MG63 (cell line): ENCODE results near the gene CIRBP. TPM values are rescaled to one million over a fixed set of nuclear protein-coding genes. Genes with fewer than 3 reads are reported as not detected.
A peak's percentile ranks its signal among the peaks of the same experiment; 100 is the strongest.
"Not testable (repeated sequence)": the region's sequence is repeated elsewhere in the genome, so short reads cannot be mapped to it uniquely, and the experiment has no call there.

Experiments
- DNase-seq: peaks from one replicate; pipeline ENCODE4 v3.0.0-alpha.2; 2020
- H3K27me3 ChIP-seq: fragments of 250-450 bp; sonication (Bioruptor Pico); 2 replicates; pipeline ENCODE4 v1.5.1; 2020; ENCODE audit warnings: mild to moderate bottlenecking, moderate library complexity
- H3K36me3 ChIP-seq: fragments of 250-450 bp; sonication (Bioruptor Pico); 2 replicates; pipeline ENCODE4 v1.5.1; 2020; ENCODE audit warnings: mild to moderate bottlenecking, moderate library complexity
- H3K4me3 ChIP-seq: fragments of 250-450 bp; sonication (Bioruptor Pico); 2 replicates; pipeline ENCODE4 v1.5.1; 2020; ENCODE audit warnings: mild to moderate bottlenecking, moderate library complexity
- H3K9me3 ChIP-seq: fragments of 250-450 bp; sonication (Bioruptor Pico); 2 replicates; pipeline ENCODE4 v1.5.1; 2020; ENCODE audit warnings: mild to moderate bottlenecking, moderate library complexity
- total RNA-seq: library from RNA; depleted of rRNA; stranded (reverse); fragments of >200 nt; shearing (Covaris generic); gene quantifications from 2 replicates; pipeline ENCODE4 v1.2.3, GENCODE V29; 2014; ENCODE audit warnings: low replicate concordance

The CIRBP gene
- total RNA-seq, 1 experiment from 2014 or later: 68.5 TPM

DNA sequence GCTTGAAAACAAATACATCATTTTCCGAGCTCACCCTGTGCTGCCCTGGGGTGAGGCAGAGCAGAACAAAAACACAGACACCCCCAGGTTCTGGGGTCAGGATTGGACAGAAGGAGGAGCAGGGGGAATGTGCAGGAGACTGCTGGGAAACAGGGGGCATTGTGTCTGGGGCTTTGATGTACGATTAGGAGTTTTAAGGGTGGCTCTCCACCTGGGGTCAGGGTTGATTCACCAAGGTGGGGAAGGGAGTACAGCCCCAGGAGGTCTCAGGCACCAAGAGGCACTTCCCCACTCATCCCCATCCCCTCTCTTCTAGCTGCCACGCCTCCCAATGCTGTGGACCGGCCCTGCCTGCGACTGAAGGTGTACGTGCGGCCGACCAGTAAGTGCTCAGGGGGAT lies 29.1 kb downstream of the CIRBP start:
- Histone ChIP-seq H3K27me3 (no peaks in the 10 kb centered on the region), H3K4me3 (no peak overlapping the region), H3K9me3 (no peaks in the 10 kb centered on the region), H3K36me3 (no peaks in the 10 kb centered on the region)
- DNase-seq: no peak

- Histone ChIP-seq H3K9me3 (no peaks in the 10 kb centered on the region), H3K36me3 (no peaks in the 10 kb centered on the region), H3K4me3 (no peak overlapping the region), H3K27me3 (no peaks in the 10 kb centered on the region)
- DNase-seq: no peak
Measured at GRCh38 chr19:1299801-1300200, 30.7 kb downstream of the CIRBP start.

GRCh38 chr19:1300744-1301490 lies 31.8 kb downstream of the CIRBP start:
- DNase-seq: no peak
- H3K9me3 ChIP-seq: no peaks in the 10 kb centered on the region
- no peaks in the 10 kb centered on the region for H3K27me3 ChIP-seq
- no peak overlapping the region for H3K4me3 ChIP-seq
- no peaks in the 10 kb centered on the region for H3K36me3 ChIP-seq

DNA sequence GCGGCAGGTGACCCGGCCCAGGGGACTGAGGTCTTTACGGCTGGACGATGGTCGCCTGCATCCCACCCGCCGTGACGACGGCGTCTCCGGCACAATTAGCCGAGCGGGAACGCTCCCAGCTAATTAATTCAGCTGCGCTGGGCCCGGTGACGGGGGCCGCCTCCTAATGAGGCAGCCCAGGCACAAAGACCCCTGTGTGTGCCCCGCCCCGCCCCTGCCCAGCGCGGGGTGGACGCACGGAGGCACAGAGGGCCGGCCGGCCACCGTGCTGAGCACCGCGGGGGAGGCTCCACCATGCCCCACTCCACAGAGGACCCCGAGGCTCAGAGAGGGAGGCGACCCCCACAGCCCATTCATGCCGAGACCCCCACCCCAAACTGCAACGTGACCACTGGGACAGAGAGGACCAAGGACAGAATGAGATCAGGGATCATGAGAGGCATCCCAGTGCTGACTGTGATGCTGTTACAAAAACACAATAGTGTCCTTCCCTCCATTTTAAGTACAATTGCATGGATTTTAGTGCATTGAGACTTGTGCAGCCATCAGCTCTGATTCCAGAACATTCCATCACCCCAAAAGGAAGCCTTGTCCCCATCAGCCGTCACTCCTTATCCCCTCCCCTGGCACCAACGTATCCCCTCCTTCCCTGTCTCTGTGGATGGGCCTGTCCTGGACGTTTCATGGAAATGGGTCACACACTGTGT lies 33.6 kb downstream of the CIRBP start:
- H3K9me3 ChIP-seq: no peaks in the 10 kb centered on the region
- H3K36me3 ChIP-seq: no peaks in the 10 kb centered on the region
- DNase-seq: no peak
- no peak overlapping the region for H3K4me3 ChIP-seq
- no peaks in the 10 kb centered on the region for H3K27me3 ChIP-seq

DNA sequence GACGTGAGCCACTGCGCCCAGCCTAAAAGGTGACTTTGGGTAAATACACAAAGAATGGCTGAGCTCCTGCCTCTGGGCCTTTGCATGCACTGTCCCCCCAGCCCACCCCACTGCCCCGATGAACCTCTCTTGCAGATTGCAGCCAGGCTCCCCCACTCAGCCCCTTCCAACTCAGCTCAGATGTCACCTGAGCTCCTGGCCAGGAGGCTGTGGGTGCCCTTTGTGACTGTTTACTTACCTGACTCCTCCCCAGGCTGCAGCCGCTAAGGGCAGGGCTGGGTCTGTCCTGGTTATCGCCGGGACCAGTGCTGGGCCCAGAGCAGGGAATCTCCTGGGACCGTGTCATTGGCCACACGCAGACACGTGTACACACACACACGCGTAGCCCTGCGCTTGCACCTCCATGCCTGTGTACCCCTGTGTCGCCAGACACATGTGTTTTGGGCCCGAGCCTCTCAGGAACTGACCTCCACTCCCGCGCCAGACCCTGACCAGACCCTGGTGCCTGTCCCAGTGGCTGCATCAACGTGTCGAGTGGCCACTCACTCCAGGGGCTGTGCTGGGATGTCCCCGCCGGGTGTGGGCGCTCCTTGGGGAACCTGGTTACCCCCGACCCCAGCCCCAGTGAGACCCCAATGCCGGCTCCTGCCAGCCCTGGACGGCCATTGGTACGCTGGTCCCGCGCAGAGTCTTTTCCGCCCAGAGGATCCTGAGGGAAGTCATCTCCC lies 35.2 kb downstream of the CIRBP start:
- Histone ChIP-seq H3K4me3 (no peak overlapping the region), H3K36me3 (no peaks in the 10 kb centered on the region), H3K9me3 (no peaks in the 10 kb centered on the region), H3K27me3 (no peaks in the 10 kb centered on the region)
- DNase-seq: no peak

- DNase-seq, H3K9me3 ChIP-seq, H3K4me3 ChIP-seq, H3K27me3 ChIP-seq, H3K36me3 ChIP-seq: not testable (repeated sequence)
Measured at GRCh38 chr19:1305354-1305753, 36.2 kb downstream of the CIRBP start.

DNA sequence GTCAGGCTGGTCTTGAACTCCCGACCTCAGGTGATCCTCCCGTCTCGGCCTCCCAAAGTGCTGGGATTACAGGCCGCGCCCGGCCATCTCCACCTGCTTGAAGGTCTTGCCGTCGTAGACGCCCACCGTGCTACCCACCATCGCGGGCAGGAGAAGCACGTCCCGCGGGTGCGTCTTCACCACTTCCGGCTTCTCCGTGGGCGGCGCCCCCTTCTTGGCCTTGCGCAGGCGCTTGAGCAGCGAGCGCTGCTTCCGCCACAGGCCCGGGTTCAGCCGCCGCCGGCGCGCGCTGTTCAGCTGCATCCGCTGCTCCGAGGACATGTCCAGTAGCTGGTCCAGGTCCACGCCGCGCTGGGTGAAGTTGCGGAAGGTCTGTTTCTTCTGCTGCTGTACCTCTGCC lies 38.2 kb downstream of the CIRBP start:
- DNase-seq: no peak
- Histone ChIP-seq H3K27me3 (no peaks in the 10 kb centered on the region), H3K4me3 (no peak overlapping the region), H3K9me3 (no peaks in the 10 kb centered on the region), H3K36me3 (no peaks in the 10 kb centered on the region)

GRCh38 chr19:1307755-1308303 lies 38.7 kb downstream of the CIRBP start:
- H3K36me3 ChIP-seq: no peaks in the 10 kb centered on the region
- no peak overlapping the region for H3K4me3 ChIP-seq
- no peak for DNase-seq
- H3K9me3 ChIP-seq: no peaks in the 10 kb centered on the region
- H3K27me3 ChIP-seq: no peaks in the 10 kb centered on the region

DNA sequence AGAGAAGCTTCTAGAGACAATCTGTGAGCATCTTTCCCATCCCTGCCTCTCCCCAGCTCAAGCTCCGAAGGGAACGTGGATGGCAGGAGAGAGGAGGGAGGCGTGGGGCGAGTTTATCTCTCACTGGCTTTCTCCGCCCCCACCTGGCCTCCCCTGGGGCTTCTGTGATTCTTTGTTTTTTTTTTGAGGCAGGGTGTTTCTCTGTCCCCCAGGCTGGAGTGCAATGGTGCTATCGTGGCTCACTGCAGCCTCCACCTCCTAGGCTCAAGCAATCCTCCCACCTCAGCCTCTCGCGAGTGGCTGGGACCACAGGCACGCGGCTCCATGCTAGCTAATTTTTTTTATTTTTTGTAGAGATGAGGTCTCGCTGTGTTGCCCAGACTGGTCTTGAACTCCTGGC lies 39.6 kb downstream of the CIRBP start:
- no peaks in the 10 kb centered on the region for H3K27me3 ChIP-seq
- DNase-seq: no peak
- no peaks in the 10 kb centered on the region for H3K36me3 ChIP-seq
- no peaks in the 10 kb centered on the region for H3K9me3 ChIP-seq
- no peak overlapping the region for H3K4me3 ChIP-seq

DNA sequence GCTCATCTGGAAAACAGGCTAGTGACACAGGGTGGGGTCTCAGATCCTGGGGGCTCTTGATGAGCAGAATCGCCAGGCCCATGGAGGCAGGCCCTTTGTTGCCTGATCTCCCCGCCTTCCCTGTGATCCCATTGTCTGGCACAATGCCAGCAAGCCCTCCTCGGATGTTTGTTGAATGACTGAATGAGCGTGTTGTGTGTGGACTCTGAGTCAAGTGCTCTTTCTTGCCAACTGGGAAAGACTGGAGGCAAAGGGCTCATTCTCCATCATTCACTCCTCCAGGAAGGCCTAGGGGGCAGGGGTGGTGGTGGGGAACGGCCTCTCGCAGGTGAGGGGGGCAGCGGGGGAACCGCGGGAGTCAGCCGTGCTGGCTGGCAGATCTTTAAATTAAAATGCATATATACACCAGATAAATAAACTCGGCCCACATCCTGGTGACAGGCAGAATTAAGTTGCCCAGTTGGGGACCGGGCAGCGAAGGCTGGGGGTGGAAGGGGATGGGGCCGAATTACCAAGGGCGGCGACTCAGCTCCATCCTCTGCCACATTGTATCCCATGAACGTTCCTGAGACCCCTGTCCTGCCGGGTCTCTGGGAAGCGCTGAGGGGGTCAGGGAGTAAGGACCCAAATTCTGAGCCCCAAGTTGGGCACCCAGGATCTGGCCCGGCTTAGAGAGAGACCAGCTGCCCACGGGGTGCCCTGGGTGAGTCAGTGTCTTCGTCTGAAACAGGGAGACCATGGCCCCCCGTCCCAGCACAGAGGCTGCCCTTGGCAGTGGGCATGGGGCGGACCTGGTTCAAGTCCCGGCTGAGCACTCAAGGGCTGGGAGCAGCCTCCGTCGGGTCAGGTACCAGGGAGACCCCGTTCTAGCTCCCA lies 41.1 kb downstream of the CIRBP start:
- no peaks in the 10 kb centered on the region for H3K36me3 ChIP-seq
- no peak for DNase-seq
- no peak overlapping the region for H3K4me3 ChIP-seq
- H3K27me3 ChIP-seq: no peaks in the 10 kb centered on the region
- no peaks in the 10 kb centered on the region for H3K9me3 ChIP-seq

DNA sequence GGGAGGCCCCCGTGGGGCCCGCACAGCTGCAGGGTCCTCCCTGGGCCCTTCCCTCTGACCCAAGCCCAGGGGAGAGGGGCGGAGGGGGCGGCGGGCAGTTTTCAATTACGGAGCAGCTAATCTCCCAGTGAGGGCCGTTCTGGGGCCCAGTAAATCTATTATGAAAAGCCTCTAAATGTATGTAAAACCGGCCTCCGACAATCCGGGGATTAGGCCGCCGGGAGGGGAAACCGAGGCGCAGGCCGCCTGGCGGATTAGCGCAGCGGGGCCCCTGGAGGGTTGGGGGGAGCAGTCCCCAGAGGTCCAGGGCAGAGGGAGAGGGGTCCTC lies 41.7 kb downstream of the CIRBP start:
- no peak for DNase-seq
- no peaks in the 10 kb centered on the region for H3K36me3 ChIP-seq
- no peaks in the 10 kb centered on the region for H3K9me3 ChIP-seq
- no peak overlapping the region for H3K4me3 ChIP-seq
- H3K27me3 ChIP-seq: no peaks in the 10 kb centered on the region

- H3K4me3 ChIP-seq: no peak overlapping the region
- H3K27me3 ChIP-seq: no peaks in the 10 kb centered on the region
- no peaks in the 10 kb centered on the region for H3K36me3 ChIP-seq
- no peaks in the 10 kb centered on the region for H3K9me3 ChIP-seq
- no peak for DNase-seq
Measured at GRCh38 chr19:1311543-1312091, 42.5 kb downstream of the CIRBP start.

- no peak overlapping the region for H3K4me3 ChIP-seq
- H3K9me3 ChIP-seq: no peaks in the 10 kb centered on the region
- H3K27me3 ChIP-seq: no peaks in the 10 kb centered on the region
- peak; percentile 61 for DNase-seq
- no peaks in the 10 kb centered on the region for H3K36me3 ChIP-seq
Measured at GRCh38 chr19:1312767-1313694, 43.9 kb downstream of the CIRBP start.

DNA sequence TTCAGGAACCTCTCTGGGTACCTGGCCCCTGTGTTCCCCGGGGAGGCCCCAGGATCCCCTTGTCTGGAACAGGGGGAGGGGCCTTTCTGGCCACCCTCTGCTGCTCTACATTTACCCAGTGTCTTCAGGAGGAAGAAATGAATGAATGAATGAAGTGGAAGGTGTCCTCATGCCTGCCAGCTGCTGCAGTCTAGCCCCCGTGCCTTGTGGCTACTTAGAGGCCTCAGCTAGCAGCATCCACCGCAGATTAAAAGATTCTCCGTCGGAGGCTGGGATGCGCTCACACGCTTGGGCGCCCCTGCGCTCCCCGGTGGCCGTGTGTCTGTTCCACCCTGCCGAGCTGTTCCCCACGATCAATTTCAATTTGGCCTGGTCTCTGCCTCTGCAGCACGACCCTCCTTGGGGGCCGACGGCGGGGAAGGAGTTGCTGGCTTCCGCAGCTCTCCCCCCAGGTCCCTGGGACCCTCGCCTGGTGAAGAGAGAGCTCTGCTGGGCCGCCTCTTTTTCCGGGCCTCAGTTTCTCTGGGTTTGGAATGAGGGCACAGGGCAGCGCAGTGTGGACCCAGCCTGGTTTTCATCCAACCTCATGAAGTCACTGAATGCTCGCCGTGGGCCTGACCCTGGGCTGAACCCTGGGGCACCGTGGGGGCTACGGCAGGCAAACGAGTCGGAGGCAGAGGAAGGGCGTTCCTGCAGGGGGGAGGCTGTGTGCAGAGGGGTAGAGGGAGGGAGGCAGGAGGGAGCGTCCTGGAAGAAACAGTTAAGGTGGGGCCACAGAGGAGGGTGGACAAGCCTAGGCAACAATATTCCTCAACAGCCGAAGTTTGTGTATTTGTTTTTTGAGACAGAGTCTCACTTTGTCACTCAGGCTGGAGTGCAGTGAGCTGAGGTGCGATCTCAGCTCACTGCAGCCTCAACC lies 44.8 kb downstream of the CIRBP start:
- Histone ChIP-seq H3K27me3 (no peaks in the 10 kb centered on the region), H3K4me3 (no peak overlapping the region), H3K9me3 (no peaks in the 10 kb centered on the region), H3K36me3 (no peaks in the 10 kb centered on the region)
- no peak for DNase-seq
